Esophagus squamous epithelium (tissue), 4 donors: Measurements from ENCODE around the gene SFXN5.

ENCODE experiments used
- CTCF ChIP-seq, 6 experiments: fragments of 450-650 bp in 4 of 6; fragments of 200-600 bp in 2 of 6; sonication (generic) in 2 of 6; IDR thresholded peaks; one replicate each; pipeline ENCODE4 v1.5.1; 2016 to 2019; ENCODE audit warnings: antibody characterized with exemption in 6 of 6, mild to moderate bottlenecking in 4 of 6, moderate library complexity in 4 of 6
- POLR2A ChIP-seq, 4 donors: fragments of 450-650 bp; IDR thresholded peaks; one replicate each; pipeline ENCODE4 v1.6.1; 2017; ENCODE audit warnings: antibody characterized with exemption in 4 of 4, mild to moderate bottlenecking in 4 of 4, moderate library complexity in 3 of 4

- TF ChIP-seq CTCF (IDR thresholded peaks at IDR 0.05) (no peak), POLR2A (IDR thresholded peaks at IDR 0.05) (no peak)
Observed at GRCh38 chr2:72994282-72994990, 77.1 kb downstream of the SFXN5 start.
